LHCN-M2 (cell line): Measurements from ENCODE around the gene TPSD1. TPM values are rescaled to one million over a fixed set of nuclear protein-coding genes. Genes with fewer than 3 reads are reported as not detected.
"Not testable (repeated sequence)": the region's sequence is repeated elsewhere in the genome, so short reads cannot be mapped to it uniquely, and the experiment has no call there.

Experiments used
- DNase-seq: peaks from one replicate; pipeline ENCODE4 v3.0.0-alpha.2; 2012; ENCODE audit warnings: low read depth
- total RNA-seq: library from RNA; depleted of rRNA; stranded (reverse); fragments of >200 nt; gene quantifications from 2 replicates; pipeline ENCODE4 v1.2.3, GENCODE V29; 2014

Gene TPSD1
- total RNA-seq, 1 experiment from 2014 or later = not detected

DNA sequence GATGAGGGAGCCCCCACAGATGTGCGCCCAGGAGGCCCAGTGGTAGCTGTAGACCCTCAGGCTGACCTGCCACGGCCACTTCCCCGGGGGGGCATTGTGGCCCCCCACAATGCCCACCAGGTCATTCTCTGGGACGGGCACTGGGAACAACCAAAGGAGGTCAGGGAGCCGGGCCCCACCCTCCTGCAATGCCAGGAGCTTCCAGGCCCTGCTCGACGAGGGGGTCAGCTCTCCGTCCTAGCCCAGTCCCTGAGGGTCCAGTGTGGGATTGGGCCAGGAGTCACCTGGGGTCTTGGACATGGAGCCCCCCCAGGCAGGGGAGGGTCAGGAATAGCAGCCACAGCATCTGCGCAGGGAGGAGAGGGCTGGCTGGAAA is 7.0 kb downstream of the TPSD1 start:
- no peak for DNase-seq

DNA sequence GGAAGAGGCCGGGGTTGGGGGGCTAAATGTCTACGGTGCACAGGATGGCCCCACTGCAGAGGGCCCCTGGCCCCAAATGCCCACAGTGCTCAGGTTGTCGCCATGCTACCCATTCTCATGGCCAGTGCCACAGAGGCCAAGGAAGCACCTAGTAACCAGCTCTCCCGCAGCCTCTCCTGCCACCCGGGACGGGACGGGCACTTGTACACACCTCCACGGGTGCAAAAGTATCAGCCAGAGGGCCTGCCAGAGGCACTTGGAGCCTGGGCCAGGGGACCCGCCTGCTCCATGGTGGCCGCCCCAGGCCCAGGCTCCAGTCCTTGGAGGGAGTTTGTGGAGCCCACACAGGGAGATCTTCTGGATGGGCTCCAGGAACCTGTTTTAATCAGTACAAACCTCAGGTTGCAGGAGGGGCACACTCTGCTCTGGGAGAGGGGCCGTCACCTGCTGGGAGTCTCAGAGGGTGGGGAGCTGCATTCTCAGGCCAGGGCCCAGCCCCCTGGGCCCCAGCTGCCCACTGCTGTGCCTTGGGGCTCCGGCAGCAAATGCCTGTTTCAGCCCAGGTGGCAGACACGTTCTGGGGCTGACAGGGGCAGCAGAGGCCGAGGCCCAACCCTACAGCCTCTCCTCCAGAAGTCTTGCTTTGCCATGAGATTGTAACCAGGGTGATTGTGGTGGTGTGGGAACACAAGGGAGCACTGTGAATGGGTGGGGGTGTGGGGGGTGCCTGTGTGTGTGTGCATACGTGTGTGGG is 7.9 kb downstream of the TPSD1 start:
- DNase-seq = no peak

DNA sequence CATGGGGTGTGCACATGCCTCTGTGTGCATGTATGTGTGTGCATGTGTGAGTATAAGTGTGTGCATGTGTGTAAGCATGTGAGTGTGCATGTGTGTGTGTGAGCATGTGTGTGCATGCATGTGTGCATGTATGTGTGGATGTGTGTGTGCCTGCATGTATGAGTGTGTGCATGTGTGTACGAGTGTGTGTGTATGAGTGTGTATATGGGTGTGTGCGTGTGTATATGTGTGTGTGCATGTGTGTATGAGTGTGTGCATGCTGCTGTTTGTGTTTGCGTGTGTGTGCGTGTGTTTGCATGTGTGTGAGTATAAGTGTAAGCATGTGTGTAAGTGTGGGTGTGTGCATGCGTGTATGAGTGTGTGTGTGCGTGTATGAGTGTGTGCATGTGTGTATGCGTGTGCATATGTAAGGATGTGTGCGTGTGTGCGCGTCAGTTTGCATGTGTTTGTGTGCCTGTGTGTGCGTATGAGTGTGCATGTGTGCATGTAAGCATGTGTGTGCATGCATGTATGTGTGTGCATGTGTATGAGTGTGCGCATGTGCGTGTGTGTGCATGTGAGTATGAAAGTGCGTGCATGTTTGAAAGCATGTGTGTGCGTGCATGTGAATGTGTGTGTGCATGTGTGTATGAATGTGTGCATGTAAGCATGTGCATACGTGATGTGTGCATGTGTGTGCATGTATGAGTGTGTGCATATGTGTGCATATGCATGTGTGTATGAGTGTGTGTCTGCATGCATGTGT is 8.6 kb downstream of the TPSD1 start:
- no peak for DNase-seq

DNA sequence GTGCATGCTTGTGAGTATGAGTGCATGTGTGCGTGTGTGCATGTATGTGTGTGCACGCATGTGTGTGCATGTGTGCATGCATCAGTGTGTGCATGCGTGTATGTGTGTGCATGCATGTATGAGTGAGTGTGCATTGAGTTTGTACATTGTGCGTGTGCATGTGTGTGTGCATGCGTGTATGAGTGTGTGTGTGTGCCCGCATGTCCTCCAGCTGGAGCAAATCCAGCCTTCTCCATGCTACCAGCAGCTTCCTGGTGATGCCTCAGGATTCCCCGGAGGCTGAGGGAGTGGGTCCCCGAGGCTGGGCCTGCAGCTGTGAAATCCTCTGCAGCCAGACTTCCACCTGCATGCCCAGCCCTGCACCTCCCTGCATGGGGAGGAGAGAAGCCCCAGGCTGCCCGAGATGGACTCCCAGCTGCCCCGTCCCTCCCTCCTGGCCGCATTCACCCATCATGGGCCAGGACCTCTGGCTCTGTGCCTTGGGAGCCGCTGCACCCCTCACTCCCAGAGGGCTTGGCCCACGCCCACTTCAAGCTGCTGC is 9.3 kb downstream of the TPSD1 start:
- no peak for DNase-seq

DNA sequence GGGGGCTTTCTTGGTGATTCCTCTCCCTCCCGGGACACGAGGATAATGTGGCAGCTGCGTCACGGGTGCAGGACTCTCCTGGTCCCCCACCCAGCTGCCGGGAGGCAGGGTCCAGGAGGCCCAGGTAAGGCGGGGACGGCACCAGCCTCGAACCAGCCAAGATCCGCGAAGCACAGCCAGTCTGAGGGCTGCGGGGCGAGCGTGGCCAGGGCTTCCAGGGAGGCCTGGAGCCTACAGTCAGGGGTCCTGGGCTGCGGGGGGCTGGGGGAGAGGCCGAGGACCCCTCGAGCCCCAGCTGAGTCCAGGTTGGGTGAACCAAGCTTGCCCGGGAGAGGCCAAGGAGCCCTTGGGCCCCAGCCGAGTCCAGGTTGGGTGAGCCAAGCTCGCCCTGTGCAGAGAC is 10.0 kb downstream of the TPSD1 start:
- DNase-seq = no peak

DNA sequence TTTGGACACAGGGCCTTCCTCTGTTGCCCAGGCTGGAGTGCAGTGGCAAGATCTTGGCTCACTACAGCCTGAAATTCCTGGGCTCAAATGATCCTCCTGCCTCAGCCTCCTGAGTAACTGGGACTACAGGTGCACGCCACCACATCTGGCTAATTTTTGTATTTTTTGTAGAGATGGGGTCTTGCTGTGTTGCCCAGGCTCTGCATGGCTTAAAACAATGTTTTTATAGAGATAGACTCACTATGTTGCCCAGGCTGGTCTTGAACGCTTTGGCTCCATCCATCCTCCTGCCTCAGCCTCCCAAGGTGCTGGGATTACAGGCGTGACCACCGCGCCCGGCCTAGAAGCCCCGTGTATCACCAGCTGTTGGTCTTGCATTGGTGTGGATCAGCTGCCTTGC is 13.5 kb downstream of the TPSD1 start:
- DNase-seq = not testable (repeated sequence)

DNA sequence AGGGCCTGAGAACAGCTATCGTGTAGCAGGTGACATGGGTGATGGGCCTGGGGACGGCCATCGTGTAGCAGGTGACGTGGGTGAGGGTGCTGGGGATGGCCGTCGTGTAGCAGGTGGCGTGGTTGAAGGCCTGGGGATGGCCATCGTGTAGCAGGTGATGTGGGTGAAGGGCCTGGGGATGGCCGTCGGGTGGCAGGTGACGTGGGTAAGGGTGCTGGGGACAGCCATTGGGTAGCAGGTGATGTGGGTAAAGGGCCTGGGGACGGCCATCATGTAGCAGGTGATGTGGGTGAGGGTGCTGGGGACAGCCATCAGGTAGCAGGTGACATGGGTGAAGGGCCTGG is 15.5 kb downstream of the TPSD1 start:
- DNase-seq = no peak

DNA sequence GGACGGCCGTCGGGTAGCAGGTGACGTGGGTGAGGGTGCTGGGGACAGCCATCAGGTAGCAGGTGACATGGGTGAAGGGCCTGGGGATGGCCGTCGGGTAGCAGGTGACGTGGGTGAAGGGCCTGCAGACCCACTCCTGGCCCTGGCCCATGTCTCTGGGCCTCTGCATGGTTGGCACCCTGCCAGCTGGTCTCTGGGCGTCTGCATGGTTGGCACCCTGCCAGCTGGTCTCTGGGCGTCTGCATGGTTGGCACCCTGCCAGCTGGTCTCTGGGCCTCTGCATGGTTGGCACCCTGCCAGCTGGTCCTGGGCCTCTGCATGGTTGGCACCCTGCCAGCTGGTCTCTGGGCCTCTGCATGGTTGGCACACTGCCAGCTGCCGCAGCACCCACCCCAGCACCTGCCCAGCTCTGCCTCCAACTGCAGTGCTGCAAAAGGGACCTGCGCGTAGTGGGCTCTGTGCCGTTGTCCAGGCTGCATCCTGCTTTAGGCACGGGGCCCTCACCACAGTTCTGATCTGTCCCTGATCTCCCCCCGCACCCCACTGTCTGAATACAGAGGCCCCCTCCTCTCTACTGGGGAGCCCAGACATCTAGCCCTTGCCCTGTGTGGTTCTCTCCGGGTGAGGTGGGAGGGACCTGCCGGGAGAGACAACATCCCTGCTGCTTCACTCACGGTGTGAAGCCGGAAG is 16.0 kb downstream of the TPSD1 start:
- not testable (repeated sequence) for DNase-seq

DNA sequence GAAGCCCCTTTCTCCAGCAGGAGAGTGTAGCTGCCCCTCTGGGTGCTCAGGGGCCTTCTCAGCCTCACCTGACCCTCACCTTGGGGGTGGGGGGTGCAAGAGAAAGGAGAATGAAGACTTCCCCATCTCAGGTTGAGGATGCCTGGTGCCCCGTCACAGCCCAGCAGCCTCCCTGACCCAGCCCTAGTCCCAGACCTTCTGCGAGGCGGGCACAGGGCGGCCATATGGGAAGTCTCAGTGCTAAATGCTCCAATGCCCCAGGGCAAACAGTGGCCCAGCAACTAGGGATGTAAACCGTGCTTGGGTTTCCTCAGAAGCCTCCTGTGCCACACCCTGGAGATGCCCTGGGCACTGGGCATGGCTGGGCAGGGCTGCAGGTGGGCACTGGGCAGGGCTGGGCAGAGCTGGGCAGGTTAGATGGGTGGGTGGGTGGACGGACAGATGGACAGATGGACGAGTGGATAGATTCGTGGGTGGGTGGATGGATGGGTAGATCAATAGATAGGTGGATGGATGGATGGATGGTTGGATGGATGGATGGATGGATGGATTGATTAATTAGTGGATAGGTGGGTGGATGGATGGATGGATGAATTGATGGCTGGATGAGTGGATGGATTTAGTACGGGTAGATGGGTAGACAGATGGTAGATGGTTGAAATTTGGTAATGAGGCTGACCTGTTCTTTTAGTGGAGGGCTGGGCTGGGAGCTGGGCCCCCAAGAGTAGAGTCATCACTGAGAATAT is 16.8 kb downstream of the TPSD1 start:
- DNase-seq = no peak

DNA sequence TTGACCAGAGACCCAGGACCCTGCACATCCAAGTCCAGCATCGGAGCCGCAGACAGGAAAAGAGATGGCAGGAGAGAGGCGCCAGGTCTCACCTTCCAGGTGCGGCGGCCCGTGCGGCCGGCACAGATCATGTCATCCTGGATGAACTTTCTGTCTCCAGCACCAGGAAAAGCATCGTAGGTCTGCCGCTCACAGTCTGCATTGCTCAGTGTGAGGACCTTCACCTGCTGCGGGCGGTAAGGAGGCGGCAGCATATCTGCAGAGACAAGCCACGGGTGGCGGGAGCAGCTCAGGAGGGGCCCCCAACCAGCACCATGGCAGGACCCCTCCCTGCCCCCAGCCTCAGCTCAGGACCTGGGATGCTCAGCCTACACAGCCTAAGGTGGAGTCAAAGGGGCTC is 17.9 kb downstream of the TPSD1 start:
- DNase-seq = no peak

DNA sequence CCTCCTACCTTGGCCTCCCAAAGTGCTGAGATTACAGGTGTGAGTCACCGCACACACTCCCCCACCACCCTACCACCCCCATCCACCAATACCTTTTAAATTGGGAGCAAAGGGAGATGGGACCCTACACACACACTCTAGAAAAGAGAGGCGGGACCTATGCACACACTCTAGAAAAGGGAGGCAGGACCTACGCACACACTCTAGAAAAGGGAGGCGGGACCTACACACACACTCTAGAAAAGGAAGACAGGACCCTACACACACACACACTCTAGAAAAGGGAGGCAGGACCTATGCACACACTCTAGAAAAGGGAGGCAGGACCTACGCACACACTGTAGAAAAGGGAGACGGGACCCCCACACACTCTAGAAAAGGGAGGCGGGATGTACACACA is 18.9 kb downstream of the TPSD1 start:
- DNase-seq = no peak

DNA sequence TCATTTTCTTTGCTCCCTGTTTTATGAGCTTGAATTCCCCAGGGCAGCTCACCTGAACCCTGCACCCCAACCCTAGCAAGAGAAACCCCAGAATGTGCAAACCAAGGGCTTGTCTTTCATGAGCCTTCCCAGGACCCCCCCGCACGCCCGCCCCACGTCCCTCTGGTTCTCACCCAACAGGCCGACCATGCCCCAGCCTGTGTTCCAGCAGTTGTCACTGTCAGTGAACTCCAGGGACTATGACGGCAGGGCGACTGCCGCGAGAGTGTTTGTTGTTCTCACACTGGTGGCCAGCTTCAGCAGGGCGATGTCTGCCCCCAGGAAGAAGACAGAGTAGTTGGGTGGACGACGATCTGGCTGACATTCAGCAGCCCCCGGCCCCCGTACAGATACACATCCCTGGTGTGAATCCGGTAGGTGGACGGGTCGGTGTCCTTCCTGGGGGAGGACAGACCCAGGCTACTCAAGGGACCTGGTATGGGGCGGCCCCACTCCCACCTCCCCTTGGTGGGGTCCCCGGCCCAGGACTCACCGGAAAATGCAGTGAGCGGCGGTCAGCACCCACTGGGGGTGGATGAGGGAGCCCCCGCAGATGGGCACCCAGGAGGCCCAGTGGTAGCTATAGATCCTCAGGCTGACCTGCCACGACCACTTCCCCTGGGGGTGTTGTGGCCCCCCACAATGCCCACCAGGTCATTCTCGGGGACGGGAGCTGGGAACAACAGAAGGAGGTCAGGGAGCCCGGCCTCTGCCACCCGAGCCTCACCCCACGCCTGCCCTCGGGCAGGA is 20.1 kb downstream of the TPSD1 start:
- DNase-seq = no peak

DNA sequence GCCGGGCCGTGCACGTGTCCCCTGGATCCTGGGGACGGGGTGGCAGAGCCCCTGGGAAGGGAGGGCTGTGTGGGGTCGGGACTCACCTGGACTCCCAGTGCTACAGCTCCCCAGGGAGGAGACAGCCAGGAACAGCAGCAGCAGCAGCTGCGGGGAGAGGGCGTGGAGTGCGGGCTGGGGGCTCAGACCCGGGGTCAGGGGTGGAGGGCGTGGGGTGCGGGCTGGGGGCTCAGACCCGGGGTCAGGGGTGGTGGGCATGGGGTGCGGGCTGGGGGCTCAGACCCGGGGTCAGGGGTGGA is 20.7 kb downstream of the TPSD1 start:
- DNase-seq = no peak

DNA sequence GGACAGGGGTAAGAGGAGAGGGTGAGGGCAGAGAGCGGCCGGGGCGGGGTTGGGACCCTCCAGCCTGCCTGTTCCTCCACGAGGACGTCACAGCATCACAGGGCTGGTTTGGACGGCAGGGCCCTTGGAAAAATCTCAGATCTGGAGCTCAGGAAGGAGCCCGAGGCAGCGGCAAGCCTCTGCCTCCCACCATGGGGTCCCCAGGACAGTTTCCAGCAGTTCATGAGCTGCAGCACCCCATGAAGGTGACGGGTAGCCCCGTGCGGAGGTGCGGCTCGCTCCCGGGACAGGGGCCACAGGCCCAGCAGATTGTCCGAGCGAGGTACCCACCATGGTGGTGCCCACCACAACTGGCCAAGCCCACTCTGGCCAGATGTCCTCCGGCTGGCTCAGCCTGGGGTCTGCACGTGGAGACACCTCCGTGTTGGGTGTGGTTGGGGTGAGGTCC is 21.3 kb downstream of the TPSD1 start:
- no peak for DNase-seq

DNA sequence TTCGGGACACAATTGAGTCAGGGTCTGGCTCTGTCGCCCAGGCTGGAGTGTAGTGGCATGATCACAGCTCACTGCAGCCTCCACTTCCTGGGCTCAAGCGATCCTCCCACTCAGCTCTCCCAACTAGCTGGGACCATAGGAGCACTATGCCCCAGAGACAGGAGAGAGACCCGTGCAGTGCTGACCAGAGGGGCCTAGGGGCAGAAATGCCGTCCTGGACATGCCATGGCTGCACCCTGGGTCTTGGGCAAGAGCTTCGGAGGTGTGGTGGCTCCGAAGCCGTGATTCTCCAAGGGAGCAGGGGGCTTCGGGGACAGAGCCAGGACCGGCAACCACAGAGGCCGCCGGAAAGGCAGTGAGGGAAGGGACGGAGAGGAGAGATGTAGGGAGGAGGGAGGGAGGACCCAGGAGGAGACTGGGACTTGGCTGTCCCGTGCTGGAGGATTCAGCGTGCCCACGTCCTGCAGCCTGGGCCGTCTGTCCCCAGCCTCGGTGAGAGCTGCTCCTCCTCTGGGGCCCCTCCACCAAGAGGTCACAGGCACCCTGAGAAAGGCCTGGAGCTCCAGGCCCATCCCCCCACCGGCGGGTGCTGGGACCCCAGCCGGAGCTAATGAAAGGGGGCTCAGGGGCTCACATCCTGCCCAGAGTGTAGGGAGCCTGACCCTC is 21.9 kb downstream of the TPSD1 start:
- DNase-seq = no peak

DNA sequence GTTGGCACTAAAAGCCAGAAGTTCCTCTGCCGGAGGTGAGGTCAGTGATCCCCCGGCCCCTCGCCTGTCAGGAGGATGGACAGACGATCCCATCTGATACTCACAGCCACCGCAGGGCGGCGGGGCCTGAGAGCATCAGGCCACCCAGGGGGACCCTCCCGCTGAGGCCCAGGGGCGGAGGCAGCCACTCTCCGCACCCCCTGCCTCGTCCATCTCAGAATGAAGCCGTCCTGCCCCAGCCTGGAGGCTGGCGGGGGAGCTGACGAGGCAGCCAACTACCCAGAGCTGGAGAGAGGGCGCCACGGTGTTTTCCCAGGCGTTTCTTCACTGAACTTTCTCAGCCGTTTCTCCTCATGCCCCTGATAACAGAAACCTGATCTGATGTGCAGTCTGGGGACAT is 22.6 kb downstream of the TPSD1 start:
- no peak for DNase-seq

DNA sequence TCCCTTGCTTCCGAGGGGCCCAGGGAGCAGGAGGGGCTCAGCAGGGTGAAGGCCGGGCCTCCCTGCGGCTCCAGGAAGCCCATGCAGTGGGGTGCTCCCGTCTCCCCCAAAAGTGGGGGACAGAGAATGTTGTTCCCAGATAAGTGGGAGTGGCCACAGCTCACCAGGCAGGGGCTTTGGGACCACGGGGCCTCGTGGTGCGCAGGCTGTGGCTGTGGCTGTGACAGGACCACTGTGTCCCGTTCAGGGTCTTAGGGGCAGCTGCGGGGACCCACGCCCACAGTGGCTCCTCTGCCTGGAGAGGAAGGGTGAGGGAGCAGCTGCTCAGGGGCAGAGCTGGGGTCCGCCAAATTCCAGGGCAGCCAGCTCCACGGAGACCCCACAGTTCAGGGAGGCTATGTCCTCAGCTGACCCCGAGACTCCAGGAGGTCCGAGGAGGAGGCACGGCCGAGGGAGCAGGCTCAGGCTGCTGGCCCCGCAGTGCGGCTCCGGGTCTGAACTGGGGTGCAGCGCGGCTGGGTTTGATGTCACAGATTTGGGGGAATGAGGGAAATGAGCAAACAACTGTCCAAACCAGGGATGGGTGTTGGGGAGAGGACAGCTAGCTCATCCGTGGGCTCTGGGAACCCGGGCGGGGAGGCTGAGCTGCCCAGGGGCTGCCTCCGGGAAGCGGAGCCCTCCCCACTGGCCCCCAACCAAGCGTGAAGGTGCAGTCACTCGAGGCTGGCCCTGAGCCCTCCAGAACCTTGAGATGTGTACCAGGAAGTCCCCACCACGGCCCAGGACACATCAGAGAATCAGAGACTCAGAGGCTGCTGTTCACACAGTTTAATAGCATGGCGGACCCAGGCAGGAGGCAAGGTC is 23.4 kb downstream of the TPSD1 start:
- no peak for DNase-seq

DNA sequence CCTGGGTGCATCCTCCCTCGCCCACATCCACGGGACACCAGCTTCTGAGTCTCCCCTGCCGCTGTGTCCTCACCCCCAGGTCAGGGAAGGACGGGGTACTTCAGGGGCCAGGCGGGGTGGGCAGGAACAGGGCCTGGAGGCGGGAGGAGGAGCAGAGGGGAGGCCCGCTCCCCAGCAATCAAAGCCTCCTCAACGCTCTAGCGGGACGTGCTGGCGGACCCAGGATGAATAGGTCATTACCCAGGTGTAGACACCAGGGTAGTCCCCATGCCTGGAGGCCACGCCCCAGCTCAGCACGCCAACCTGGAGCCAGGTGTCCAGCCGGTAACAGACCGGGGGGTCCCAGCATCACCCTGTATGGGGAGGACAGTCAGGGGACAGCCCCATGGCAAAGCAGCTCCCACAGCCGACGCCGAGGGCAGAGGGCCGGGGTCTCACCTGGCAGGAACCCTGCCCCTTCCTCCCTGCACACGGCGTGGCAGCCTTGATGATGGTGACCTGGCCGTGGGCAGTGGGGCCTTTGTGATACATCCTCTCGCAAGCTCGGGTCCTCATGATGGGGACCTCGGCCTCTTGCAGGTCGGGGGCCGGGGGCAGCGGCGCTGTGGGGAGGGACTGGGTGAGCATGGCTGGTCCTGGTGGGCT is 24.2 kb downstream of the TPSD1 start:
- no peak for DNase-seq

DNA sequence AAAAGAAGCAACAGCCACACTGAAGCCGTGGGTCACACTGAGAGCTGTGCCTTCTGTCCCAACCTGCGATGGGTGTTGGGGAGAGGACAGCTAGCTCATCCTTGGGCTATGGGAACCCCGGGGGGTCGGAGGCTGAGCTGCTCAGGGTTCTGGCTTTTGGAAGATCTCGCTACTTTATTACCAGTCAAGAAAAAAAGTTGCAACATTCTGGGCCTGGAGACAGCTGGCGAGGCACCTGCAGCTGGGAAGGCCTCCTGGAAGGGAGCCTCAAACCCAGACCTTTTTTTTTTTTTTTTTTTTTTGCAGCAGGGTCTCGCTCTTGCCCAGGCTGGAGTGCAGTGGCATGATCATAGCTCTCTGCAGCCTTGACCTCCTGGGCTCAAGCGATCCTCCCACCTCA is 24.9 kb downstream of the TPSD1 start:
- DNase-seq = no peak
